K562 (cell line): ENCODE results near the gene LRRC71. TPM values are rescaled to one million over a fixed set of nuclear protein-coding genes. Genes with fewer than 3 reads are reported as not detected.

Experiments used
- polyA plus RNA-seq, 8 experiments: library from polyadenylated mRNA; depleted of rRNA in 4 of 8; stranded (reverse) in 5 of 8; unstranded in 3 of 8; fragments of >200 nt; fragmentation: Nextera tagmentation in 2 of 8; fragmentation: Illumina TruSeq in 1 of 8; extraction: Ambion mirVana in 2 of 8; extraction: Trizol in 1 of 8; gene quantifications; 2 replicates each; pipeline versions ENCODE4 v1.2.1 to v1.2.3, GENCODE V29; 2011 to 2014; ENCODE audit warnings: inconsistent platforms in 1 of 8, missing spikeins in 1 of 8
- total RNA-seq, 7 experiments: library from RNA; depleted of rRNA in 6 of 7; stranded (reverse); fragments of >200 nt in 6 of 7; fragmentation: Illumina TruSeq in 2 of 7; extraction: Trizol in 2 of 7; gene quantifications; 2 replicates each; pipeline versions ENCODE4 v1.2.1 to v1.2.3, GENCODE V29; 2011 to 2021; ENCODE audit warnings: low replicate concordance in 1 of 7
- TF ChIP-seq, protein P1 (sequence below), 2 experiments: fragments of 450-650 bp; IDR thresholded peaks; 2 replicates each; pipeline ENCODE4 v1.6.1; 2016; ENCODE audit warnings: mild to moderate bottlenecking in 2 of 2, borderline replicate concordance in 1 of 2, low read depth in 1 of 2, moderate library complexity in 1 of 2

The LRRC71 gene
- total and polyA plus RNA-seq, 9 of the 15 experiments (the other 6 are each of a cell fraction or from before 2014, with no cell fraction given): 0.06 to 1.2 (median 0.51) TPM; not detected in 1

DNA sequence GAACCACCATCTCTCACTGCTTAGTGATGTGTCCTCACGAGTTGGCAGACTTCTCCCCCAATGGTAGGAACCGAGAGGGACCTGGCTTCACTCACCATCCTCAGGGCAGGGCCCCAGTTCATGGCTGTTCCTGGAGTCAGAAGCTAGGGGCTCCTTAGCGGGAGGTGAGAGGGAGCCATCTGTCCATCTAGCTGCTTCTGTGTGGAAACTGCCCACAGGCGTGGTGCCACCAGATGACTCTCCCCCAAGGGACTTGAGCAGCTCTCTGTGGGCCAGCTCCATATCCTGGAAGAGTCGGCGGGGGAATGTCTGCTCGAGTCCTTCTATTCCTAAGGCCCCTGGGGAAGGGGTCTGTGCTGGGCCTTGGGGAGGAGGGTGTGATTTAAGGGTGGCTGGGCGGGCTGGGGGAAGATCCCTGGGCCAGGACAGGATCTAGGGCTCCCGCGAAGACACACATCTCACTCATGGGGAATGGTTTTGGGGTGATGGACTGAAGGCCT lies 16.3 kb downstream of the LRRC71 start (continued):
- TF ChIP-seq, protein P1, sequence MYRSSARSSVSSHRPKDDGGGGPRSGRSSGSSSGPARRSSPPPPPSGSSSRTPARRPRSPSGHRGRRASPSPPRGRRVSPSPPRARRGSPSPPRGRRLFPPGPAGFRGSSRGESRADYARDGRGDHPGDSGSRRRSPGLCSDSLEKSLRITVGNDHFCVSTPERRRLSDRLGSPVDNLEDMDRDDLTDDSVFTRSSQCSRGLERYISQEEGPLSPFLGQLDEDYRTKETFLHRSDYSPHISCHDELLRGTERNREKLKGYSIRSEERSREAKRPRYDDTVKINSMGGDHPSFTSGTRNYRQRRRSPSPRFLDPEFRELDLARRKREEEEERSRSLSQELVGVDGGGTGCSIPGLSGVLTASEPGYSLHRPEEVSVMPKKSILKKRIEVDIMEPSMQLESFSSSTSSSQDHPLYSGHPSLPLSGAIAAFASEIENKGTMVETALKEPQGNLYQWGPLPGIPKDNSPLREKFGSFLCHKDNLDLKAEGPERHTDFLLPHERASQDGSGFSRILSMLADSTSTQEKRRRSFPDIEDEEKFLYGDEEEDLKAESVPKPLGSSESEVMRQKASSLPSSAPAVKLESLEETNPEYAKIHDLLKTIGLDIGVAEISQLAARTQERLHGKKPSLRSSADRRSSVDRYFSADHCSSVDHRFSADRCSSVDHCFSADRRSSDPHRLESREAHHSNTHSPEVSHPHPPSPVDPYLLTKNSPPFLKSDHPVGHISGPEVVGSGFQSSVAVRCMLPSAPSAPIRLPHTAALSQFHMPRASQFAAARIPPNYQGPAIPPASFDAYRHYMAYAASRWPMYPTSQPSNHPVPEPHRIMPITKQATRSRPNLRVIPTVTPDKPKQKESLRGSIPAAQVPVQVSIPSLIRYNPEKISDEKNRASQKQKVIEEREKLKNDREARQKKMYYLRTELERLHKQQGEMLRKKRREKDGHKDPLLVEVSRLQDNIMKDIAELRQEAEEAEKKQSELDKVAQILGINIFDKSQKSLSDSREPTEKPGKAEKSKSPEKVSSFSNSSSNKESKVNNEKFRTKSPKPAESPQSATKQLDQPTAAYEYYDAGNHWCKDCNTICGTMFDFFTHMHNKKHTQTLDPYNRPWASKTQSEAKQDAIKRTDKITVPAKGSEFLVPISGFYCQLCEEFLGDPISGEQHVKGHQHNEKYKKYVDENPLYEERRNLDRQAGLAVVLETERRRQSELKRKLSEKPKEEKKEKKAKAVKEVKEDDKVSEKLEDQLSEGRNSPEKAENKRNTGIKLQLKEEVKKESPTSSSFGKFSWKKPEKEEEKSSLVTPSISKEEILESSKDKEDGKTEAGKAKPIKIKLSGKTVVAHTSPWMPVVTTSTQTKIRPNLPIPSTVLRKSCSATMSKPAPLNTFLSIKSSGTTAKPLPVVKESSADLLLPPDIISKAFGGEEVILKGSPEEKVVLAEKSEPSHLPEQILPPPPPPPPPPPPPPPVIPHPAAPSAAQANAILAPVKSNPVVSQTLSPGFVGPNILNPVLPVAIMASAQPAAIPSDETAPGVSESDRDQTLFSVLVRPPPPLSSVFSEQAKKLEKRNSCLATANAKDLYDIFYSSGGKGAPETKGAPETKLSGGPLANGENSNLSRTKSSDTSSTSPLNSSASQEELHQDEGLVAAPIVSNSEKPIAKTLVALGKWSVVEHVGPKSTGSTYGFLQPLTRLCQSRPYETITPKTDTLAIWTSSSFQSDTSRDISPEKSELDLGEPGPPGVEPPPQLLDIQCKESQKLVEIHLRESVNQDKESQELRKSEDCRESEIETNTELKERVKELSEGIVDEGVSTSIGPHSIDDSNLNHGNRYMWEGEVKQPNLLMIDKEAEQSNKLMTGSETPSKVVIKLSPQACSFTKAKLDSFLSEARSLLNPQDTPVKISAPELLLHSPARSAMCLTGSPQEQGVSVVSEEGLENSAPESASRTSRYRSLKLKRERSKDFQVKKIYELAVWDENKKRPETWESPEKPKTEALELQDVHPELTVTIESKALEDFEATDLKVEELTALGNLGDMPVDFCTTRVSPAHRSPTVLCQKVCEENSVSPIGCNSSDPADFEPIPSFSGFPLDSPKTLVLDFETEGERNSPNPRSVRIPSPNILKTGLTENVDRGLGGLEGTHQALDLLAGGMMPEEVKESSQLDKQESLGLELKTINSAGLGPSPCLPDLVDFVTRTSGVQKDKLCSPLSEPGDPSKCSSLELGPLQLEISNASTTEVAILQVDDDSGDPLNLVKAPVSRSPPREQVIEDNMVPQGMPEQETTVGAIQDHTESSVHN (IDR thresholded peaks at IDR 0.05; ENCODE audit: borderline replicate concordance in 1 of 2, low read depth in 1 of 2): no peak
